Measurements from ENCODE around the gene PALMD.
A peak's percentile ranks its signal among the peaks of the same experiment; 100 is the strongest.

Gene PALMD

DNA sequence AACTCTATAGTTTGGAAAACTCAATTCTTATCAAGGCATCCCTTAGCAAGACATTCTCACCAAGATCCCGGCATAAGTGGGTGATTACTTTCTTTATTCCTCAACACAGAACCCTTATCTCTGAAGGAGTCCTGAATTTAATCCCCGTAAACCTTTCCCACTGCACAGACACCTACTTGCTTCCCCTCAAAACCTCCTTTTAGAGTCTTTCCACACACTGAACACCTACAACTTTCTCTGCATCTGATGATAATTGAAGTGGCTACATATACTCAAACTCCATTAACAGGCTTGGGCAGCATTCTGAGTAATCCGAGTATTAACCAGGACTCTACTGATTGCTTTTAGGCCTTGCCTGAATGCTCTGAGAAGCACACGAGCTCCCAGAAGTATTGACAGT lies 23.5 kb downstream of the PALMD start:
- Histone ChIP-seq H3K9me3 (ENCODE audit: control insufficient read depth, low read length) (no peaks in the 10 kb centered on the region), H3K27ac (no peak overlapping the region)

DNA sequence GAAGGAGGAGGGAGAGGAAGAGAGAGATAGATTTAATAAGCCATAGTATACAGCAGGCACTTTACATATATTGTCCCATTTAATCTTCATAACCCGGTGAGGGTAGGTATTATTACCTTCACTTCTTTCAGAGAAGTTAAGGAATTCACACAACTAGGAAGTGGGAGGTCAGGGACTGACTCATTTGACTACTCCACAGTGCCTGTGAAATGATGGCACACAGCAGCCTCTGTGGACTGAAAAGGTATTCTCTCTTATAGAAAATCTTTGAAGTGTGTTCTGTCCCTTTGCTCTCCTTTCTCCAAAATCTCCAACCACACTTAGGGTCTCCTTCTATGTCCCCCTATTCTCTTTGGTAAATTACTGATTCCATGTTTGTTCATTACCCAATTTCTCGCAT lies 23.9 kb downstream of the PALMD start:
- no peak overlapping the region for H3K27ac ChIP-seq
- no peak overlapping the region for H3K9ac ChIP-seq
- TF ChIP-seq, protein P1, sequence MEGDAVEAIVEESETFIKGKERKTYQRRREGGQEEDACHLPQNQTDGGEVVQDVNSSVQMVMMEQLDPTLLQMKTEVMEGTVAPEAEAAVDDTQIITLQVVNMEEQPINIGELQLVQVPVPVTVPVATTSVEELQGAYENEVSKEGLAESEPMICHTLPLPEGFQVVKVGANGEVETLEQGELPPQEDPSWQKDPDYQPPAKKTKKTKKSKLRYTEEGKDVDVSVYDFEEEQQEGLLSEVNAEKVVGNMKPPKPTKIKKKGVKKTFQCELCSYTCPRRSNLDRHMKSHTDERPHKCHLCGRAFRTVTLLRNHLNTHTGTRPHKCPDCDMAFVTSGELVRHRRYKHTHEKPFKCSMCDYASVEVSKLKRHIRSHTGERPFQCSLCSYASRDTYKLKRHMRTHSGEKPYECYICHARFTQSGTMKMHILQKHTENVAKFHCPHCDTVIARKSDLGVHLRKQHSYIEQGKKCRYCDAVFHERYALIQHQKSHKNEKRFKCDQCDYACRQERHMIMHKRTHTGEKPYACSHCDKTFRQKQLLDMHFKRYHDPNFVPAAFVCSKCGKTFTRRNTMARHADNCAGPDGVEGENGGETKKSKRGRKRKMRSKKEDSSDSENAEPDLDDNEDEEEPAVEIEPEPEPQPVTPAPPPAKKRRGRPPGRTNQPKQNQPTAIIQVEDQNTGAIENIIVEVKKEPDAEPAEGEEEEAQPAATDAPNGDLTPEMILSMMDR (IDR thresholded peaks at IDR 0.05): no peak
- H3K4me3 ChIP-seq (ENCODE audit: low read depth, low read length): no peak overlapping the region
- H2AFZ ChIP-seq: no peak overlapping the region
- H3K36me3 ChIP-seq (ENCODE audit: control insufficient read depth, insufficient read depth, low read length): no peaks in the 10 kb centered on the region
- no peaks in the 10 kb centered on the region for H3K9me3 ChIP-seq (ENCODE audit: control insufficient read depth, low read length)
- peaks cover 3% of the 10 kb centered on the region for H3K4me1 ChIP-seq
- no peaks in the 10 kb centered on the region for H3K27me3 ChIP-seq (ENCODE audit: control insufficient read depth, insufficient read depth, low read length)
- no peak overlapping the region for H3K4me2 ChIP-seq (ENCODE audit: low read length)
- no peaks in the 10 kb centered on the region for H3K79me2 ChIP-seq

More for the DNA sequence above, 23.5 kb downstream of the PALMD start:
- no peaks in the 10 kb centered on the region for H3K79me2 ChIP-seq
- H3K36me3 ChIP-seq (ENCODE audit: control insufficient read depth, insufficient read depth, low read length): no peaks in the 10 kb centered on the region
- H3K4me1 ChIP-seq: peaks cover 3% of the 10 kb centered on the region
- no peak overlapping the region for H3K4me2 ChIP-seq (ENCODE audit: low read length)
- H3K27me3 ChIP-seq (ENCODE audit: control insufficient read depth, insufficient read depth, low read length): no peaks in the 10 kb centered on the region
- no peak overlapping the region for H3K9ac ChIP-seq
- H2AFZ ChIP-seq: no peak overlapping the region
- TF ChIP-seq, protein P1 (IDR thresholded peaks at IDR 0.05): no peak
- no peak overlapping the region for H3K4me3 ChIP-seq (ENCODE audit: low read depth, low read length)

DNA sequence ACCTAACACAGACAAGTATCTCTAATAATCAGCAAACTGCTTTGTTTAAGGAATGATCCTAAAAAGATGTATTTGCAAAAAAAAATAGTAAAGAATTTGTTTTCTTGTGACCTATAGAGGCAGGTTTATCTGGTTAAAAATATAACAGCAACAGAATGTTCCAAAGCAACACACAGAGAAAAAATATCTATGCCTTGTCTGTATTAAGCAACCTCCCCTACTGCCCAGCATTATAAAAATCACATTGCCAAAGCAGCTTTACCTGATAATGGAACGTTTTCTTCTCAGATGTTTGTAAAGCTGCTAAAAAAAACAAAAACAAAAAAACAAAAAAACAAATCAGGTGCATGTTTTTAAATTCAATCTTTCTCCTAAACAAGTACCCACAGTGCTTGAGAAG lies 24.7 kb downstream of the PALMD start:
- Histone ChIP-seq H3K9ac (no peak overlapping the region), H3K4me1 (peaks cover 3% of the 10 kb centered on the region), H3K36me3 (ENCODE audit: control insufficient read depth, insufficient read depth, low read length) (no peaks in the 10 kb centered on the region), H2AFZ (no peak overlapping the region), H3K27me3 (ENCODE audit: control insufficient read depth, insufficient read depth, low read length) (no peaks in the 10 kb centered on the region), H3K27ac (no peak overlapping the region), H3K79me2 (no peaks in the 10 kb centered on the region), H3K9me3 (ENCODE audit: control insufficient read depth, low read length) (no peaks in the 10 kb centered on the region), H3K4me3 (ENCODE audit: low read depth, low read length) (no peak overlapping the region), H3K4me2 (ENCODE audit: low read length) (no peak overlapping the region)
- TF ChIP-seq, protein P1 (IDR thresholded peaks at IDR 0.05): no peak

DNA sequence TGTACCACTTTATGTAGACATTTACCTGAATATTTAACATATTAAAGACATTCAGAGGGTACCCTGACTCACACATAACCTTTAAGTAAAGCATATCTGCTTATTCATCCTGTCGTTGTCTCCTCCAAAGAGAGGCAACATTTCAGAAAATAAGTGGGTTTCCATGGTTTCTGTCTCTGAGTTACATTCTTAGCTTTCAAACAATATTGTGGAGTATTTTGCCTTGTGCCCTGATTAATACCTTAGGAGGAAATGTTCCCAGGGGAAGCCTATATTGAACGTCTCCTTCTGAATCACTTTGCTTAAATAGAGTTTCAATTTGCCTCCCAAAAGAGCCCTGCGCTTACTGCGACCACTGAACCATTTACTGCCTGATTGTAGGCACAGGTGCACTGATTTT lies 26.1 kb downstream of the PALMD start:
- Histone ChIP-seq H3K79me2 (no peaks in the 10 kb centered on the region), H3K9ac (no peak overlapping the region), H3K27ac (peak overlapping the region; percentile 12), H3K27me3 (ENCODE audit: control insufficient read depth, insufficient read depth, low read length) (no peaks in the 10 kb centered on the region), H3K4me1 (peaks cover 3% of the 10 kb centered on the region), H3K36me3 (ENCODE audit: control insufficient read depth, insufficient read depth, low read length) (no peaks in the 10 kb centered on the region), H2AFZ (no peak overlapping the region), H3K9me3 (ENCODE audit: control insufficient read depth, low read length) (no peaks in the 10 kb centered on the region), H3K4me3 (ENCODE audit: low read depth, low read length) (no peak overlapping the region), H3K4me2 (ENCODE audit: low read length) (no peak overlapping the region)
- TF ChIP-seq, protein P1 (IDR thresholded peaks at IDR 0.05): no peak

DNA sequence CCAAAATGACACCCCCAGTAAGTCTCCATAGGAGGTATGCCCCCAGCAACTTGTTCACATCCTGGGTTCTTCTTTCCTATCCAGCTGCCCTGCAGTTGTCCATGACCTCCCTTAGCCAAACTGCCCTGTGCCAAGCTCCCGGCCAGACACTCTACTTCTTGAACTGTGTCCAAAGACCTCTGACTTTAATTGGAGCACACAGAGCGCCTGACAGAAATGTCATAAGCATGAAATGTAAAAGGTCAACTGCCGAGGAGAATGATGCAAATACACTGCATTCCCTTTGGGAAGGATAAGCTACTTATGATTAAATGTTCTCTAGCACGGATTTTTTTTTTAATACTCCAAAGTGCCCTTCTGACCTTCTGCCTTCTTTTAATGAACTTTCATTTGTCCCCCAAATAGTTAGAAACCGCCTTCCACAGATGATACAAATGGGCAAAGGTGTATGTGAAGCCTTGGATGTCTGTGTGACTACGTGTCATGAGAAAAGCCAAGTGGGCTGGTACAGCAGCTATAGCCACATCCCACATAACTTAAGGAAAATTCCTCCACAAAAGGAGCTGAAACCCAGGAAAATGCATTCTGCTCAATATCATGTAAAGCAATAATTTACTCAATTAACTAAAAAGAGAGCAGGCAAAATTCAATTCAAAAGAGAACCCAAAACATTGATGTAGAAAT lies 26.8 kb downstream of the PALMD start:
- H3K9me3 ChIP-seq (ENCODE audit: control insufficient read depth, low read length): no peaks in the 10 kb centered on the region
- no peaks in the 10 kb centered on the region for H3K27me3 ChIP-seq (ENCODE audit: control insufficient read depth, insufficient read depth, low read length)
- TF ChIP-seq, protein P1 (IDR thresholded peaks at IDR 0.05): no peak
- no peak overlapping the region for H3K9ac ChIP-seq
- no peak overlapping the region for H2AFZ ChIP-seq
- H3K27ac ChIP-seq: peak overlapping the region; percentile 12
- H3K79me2 ChIP-seq: no peaks in the 10 kb centered on the region
- H3K4me3 ChIP-seq (ENCODE audit: low read depth, low read length): no peak overlapping the region
- no peak overlapping the region for H3K4me2 ChIP-seq (ENCODE audit: low read length)
- H3K36me3 ChIP-seq (ENCODE audit: control insufficient read depth, insufficient read depth, low read length): no peaks in the 10 kb centered on the region
- H3K4me1 ChIP-seq: peaks cover 3% of the 10 kb centered on the region

All from parathyroid adenoma (tissue), 2 donors.